ENCODE measurements around the gene LCN12.

Gene LCN12

DNA sequence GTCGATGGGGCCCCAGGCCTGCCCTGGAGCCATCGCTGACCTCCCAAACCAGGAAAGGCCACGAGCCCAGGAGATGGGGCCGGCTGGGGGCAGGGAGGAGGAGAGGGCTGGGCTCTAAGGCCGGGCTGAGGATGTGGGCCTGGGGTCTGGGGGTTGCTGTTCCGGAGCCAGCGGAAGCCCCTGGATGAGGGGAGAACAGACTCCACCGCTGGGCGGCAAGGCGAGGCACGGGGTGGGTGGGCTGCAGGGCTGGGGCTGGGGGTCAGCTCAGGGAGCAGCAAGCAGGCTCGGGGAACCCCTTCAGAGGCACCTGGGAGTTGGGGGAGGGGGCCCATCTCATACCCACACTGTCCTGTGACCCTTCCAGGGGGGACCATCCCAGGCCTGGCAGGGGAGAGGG lies 11.7 kb downstream of the LCN12 start:
- H3K27me3 ChIP-seq (ENCODE audit: insufficient read depth, poor library complexity, severe bottlenecking): no peaks in the 10 kb centered on the region
- no peak for DNase-seq (ENCODE audit: low read depth in 1 of 2, low spot score in 1 of 2)
- H3K27ac ChIP-seq (replicated peaks): no peak overlapping the region
- TF ChIP-seq POLR2AphosphoS5 (IDR thresholded peaks at IDR 0.05; ENCODE audit: low read depth) (no peak), GABPA (IDR thresholded peaks at IDR 0.05; ENCODE audit: low read depth) (no peak), SPI1 (IDR thresholded peaks at IDR 0.05; ENCODE audit: borderline replicate concordance, low read depth) (no peak), REST (IDR thresholded peaks at IDR 0.05; ENCODE audit: insufficient replicate concordance, low read depth) (no peak)
- TF ChIP-seq, protein P1, sequence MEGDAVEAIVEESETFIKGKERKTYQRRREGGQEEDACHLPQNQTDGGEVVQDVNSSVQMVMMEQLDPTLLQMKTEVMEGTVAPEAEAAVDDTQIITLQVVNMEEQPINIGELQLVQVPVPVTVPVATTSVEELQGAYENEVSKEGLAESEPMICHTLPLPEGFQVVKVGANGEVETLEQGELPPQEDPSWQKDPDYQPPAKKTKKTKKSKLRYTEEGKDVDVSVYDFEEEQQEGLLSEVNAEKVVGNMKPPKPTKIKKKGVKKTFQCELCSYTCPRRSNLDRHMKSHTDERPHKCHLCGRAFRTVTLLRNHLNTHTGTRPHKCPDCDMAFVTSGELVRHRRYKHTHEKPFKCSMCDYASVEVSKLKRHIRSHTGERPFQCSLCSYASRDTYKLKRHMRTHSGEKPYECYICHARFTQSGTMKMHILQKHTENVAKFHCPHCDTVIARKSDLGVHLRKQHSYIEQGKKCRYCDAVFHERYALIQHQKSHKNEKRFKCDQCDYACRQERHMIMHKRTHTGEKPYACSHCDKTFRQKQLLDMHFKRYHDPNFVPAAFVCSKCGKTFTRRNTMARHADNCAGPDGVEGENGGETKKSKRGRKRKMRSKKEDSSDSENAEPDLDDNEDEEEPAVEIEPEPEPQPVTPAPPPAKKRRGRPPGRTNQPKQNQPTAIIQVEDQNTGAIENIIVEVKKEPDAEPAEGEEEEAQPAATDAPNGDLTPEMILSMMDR (IDR thresholded peaks at IDR 0.05; ENCODE audit: insufficient read depth, low read length): no peak
- H3K4me3 ChIP-seq (replicated peaks; ENCODE audit: insufficient read depth, low read length): no peak overlapping the region

GRCh38 chr9:136964171-136964689 lies 12.2 kb downstream of the LCN12 start:
- Histone ChIP-seq H3K4me3 (replicated peaks; ENCODE audit: insufficient read depth, low read length) (no peak overlapping the region), H3K27ac (replicated peaks) (no peak overlapping the region), H3K27me3 (ENCODE audit: insufficient read depth, poor library complexity, severe bottlenecking) (no peaks in the 10 kb centered on the region)
- DNase-seq (ENCODE audit: low read depth in 1 of 2, low spot score in 1 of 2): no peak
- TF ChIP-seq, protein P1 (IDR thresholded peaks at IDR 0.05; ENCODE audit: insufficient read depth, low read length): no peak
- TF ChIP-seq GABPA (IDR thresholded peaks at IDR 0.05; ENCODE audit: low read depth): no peak
- no peak for TF ChIP-seq SPI1 (IDR thresholded peaks at IDR 0.05; ENCODE audit: borderline replicate concordance, low read depth)
- TF ChIP-seq REST (IDR thresholded peaks at IDR 0.05; ENCODE audit: insufficient replicate concordance, low read depth): no peak
- no peak for TF ChIP-seq POLR2AphosphoS5 (IDR thresholded peaks at IDR 0.05; ENCODE audit: low read depth)

- H3K4me3 ChIP-seq (replicated peaks; ENCODE audit: insufficient read depth, low read length): no peak overlapping the region
- no peak for DNase-seq (ENCODE audit: low read depth in 1 of 2, low spot score in 1 of 2)
- no peaks in the 10 kb centered on the region for H3K27me3 ChIP-seq (ENCODE audit: insufficient read depth, poor library complexity, severe bottlenecking)
- TF ChIP-seq REST (IDR thresholded peaks at IDR 0.05; ENCODE audit: insufficient replicate concordance, low read depth): no peak
- TF ChIP-seq GABPA (IDR thresholded peaks at IDR 0.05; ENCODE audit: low read depth): no peak
- TF ChIP-seq SPI1 (IDR thresholded peaks at IDR 0.05; ENCODE audit: borderline replicate concordance, low read depth): no peak
- TF ChIP-seq POLR2AphosphoS5 (IDR thresholded peaks at IDR 0.05; ENCODE audit: low read depth): no peak
- TF ChIP-seq, protein P1 (IDR thresholded peaks at IDR 0.05; ENCODE audit: insufficient read depth, low read length): no peak
- no peak overlapping the region for H3K27ac ChIP-seq (replicated peaks)
These were observed 12.9 kb downstream of the LCN12 start for GRCh38 chr9:136964833-136965422.

Data from HL-60 (cell line).